GM19193 (cell line): ENCODE measurements around the gene LCN6.

Experiments used
- POLR2A ChIP-seq: IDR thresholded peaks from 4 replicates; pipeline ENCODE4 v1.6.1; 2011; ENCODE audit not compliant: insufficient read depth, insufficient read length; ENCODE audit errors: extremely low read depth

Gene LCN6

DNA sequence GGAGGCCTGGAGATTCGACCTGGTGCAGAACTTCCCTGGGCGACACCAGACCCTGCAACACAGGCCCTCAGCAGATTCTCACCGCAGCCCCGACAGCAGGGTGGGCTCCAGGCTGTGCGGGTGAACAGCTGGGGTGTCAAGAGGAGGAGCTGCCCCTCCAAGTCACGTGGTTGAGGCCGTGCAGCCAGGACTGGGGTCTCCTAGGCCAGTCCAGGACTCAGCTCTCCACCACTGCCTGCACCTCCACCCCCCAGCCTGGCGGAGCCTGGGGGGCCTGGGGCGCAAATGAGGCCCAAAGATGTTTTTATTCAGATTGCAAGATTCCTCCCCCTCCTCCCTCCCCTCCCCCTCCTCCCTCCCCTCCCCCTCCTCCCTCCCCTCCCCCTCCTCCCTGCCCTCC is 51.8 kb downstream of the LCN6 start:
- TF ChIP-seq POLR2A: no peak

DNA sequence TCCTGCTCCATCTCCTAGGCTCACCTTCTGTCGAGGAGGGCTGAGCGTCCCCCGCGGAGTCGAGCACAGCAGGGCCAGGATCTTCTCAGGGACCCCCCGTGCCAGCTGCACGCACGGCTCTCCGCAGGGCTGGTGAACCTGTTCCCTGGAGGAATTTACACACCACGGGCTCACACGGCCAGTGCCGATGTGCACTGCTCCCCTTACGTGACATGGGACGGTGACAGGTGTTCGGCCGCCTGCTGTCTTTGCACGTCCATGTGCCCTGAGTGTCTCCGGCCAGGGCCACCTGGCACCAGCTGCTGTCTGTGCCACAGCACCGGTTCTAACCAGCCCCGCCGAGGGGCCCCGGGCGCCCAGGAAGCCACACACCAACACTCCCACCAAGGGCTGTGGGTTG is 52.4 kb downstream of the LCN6 start:
- TF ChIP-seq POLR2A: no peak

GRCh38 chr9:136695435-136695895 is 52.9 kb downstream of the LCN6 start:
- no peak for TF ChIP-seq POLR2A

- no peak for TF ChIP-seq POLR2A
Observed at GRCh38 chr9:136694872-136695247, 53.5 kb downstream of the LCN6 start.

DNA sequence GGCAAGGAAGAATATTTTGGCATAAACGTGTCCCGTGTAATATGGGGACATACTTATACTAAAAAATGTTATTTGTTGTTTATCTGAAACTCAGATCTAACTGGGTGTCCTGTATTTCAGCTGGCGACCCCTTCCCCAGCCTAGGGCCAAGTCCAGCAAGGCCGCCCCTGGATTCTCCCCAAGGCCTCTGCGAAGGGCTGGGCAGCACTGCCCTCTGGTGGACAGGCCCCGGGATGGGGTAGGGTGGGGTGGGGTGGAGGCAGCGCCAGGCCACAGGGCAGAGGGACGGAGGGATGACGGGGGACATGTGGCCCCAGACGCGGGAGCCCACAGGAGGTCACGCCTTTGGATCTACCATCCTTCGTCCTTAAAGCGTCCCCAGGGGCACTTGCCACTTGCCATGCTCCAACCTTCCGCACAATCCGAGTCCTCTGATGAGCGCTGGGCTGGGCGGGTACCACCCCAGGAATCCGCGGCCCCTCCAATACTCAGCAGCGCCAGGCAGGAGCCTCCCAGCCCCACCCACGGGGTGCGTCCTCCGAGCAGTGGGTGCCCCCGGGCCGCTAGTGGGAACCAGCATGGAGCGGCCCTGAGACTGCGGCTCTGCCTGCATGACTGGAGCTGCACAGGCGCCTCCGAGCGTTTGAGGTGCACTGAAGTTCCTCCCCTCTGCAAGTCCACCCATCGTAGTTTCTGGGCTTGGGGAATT is 54.0 kb downstream of the LCN6 start:
- TF ChIP-seq POLR2A: no peak
